MCF 10A (cell line): Measurements from ENCODE around the gene NLRP13. TPM values are rescaled to one million over a fixed set of nuclear protein-coding genes. Genes with fewer than 3 reads are reported as not detected.

Experiments
- BruUV-seq: library from RNA; stranded (reverse); fragments of 400-500 nt; replicated peaks from 2 replicates; lab custom pipeline; 2021; lab: Mats Ljungman, UMichigan
- CTCF ChIA-PET: fragments of 300-600 bp; sonication (Branson Sonifier 250); formaldehyde crosslinking; extraction: SDS; loops from one replicate; lab custom pipeline; 2021; ENCODE audit warnings: antibody characterized with exemption, inconsistent platforms; lab: Yijun Ruan, JAX
- POLR2A ChIA-PET: fragments of 300-600, 350-650 bp; sonication (Branson Sonifier 250); formaldehyde crosslinking; extraction: SDS; loops from one replicate; lab custom pipeline; 2020; ENCODE audit warnings: antibody characterized with exemption, inconsistent platforms; lab: Yijun Ruan, JAX
- DNase-seq: peaks from one replicate; pipeline ENCODE4 v3.0.0-alpha.2; 2018; ENCODE audit not compliant: unreplicated experiment
- H3K27ac Mint-ChIP-seq: one replicate; pipeline ENCODE4 v1.8.0; 2022; ENCODE audit warnings: mild to moderate bottlenecking, low read depth, mixed read lengths; ENCODE audit not compliant: unreplicated experiment
- H3K27me3 Mint-ChIP-seq: one replicate; pipeline ENCODE4 v1.8.0; 2022; ENCODE audit warnings: mixed read lengths; ENCODE audit not compliant: insufficient read depth, unreplicated experiment
- H3K36me3 Mint-ChIP-seq: one replicate; pipeline ENCODE4 v1.8.0; 2022; ENCODE audit warnings: mild to moderate bottlenecking, moderate library complexity, mixed read lengths; ENCODE audit not compliant: insufficient read depth, unreplicated experiment
- H3K4me1 Mint-ChIP-seq: one replicate; pipeline ENCODE4 v1.8.0; 2022; ENCODE audit warnings: mixed read lengths; ENCODE audit not compliant: insufficient read depth, unreplicated experiment
- H3K4me3 Mint-ChIP-seq: one replicate; pipeline ENCODE4 v1.8.0; 2022; ENCODE audit warnings: mild to moderate bottlenecking, moderate library complexity, mixed read lengths; ENCODE audit not compliant: unreplicated experiment
- H3K9me3 Mint-ChIP-seq: one replicate; pipeline ENCODE4 v1.8.0; 2022; ENCODE audit warnings: mixed read lengths; ENCODE audit not compliant: unreplicated experiment
- intact Hi-C: fragments of 100-400 bp; cut with micrococcal nuclease; formaldehyde crosslinking; loops from 2 replicates; pipeline ENCODE4 v1.14.1; 2022
- total RNA-seq: library from RNA; stranded (reverse); gene quantifications from 2 replicates; pipeline ENCODE4 v1.2.3, GENCODE V29; 2022
- TF ChIP-seq, protein P1 (sequence below): fragments of 200-600 bp; IDR thresholded peaks from one replicate; pipeline ENCODE4 v1.8.0; 2022; ENCODE audit warnings: antibody characterized with exemption, mild to moderate bottlenecking; ENCODE audit not compliant: unreplicated experiment

The NLRP13 gene
- total RNA-seq, 1 experiment from 2014 or later, result not detected

DNA sequence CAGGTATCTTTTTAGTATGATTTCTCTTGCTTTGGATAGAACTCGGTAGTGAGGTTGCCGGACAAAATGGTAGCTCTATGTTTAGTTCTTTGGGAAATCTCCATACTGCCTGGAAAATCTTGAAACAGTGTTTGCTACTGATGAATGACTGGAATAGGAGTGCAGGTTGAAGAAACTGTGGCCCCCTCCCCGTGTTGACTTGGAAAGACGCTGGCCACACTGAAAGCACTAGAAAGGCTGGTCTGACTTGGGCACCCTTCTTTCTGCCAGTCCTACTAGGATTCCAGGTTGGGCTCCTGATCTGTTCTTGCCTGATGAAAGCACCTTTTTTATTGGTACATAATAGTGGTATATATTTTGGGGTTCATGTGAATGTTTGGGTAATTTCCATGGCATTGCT, 49.5 kb downstream of the NLRP13 start:
- intact Hi-C loops, result no loop called here
- ChIA-PET CTCF (no interaction called here), POLR2A (no interaction called here)

DNA sequence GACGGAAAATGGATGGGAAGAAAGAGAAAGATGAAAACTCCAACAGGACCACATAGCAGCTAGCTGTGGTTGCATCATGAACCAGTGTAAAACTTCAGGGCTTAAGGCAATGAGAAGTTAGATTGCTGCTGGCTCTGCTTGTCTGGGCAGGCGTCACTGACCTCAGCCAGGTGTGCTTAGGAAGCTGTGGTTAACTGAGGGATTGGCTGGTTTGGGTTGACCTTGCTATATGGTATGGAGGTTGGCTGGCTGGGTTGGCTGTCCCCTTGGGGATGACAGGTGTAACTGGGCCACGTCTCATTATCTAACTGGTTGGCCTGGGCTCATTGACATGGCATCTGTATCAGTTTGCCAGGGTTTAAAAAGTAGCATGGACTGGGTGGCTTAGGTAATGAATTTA, 54.9 kb downstream of the NLRP13 start:
- CTCF ChIA-PET, result no interaction called here
- Mint-ChIP-seq H3K9me3 (peaks cover 17% of the 10 kb centered on the region), H3K4me1 (no peaks in the 10 kb centered on the region), H3K36me3 (no peaks in the 10 kb centered on the region), H3K27ac (no peak overlapping the region), H3K27me3 (no peaks in the 10 kb centered on the region), H3K4me3 (no peak overlapping the region)
- POLR2A ChIA-PET, result no interaction called here
- DNase-seq, result no peak
- intact Hi-C loops, result no loop called here
- no TSS peak for BruUV-seq
- TF ChIP-seq, protein P1, sequence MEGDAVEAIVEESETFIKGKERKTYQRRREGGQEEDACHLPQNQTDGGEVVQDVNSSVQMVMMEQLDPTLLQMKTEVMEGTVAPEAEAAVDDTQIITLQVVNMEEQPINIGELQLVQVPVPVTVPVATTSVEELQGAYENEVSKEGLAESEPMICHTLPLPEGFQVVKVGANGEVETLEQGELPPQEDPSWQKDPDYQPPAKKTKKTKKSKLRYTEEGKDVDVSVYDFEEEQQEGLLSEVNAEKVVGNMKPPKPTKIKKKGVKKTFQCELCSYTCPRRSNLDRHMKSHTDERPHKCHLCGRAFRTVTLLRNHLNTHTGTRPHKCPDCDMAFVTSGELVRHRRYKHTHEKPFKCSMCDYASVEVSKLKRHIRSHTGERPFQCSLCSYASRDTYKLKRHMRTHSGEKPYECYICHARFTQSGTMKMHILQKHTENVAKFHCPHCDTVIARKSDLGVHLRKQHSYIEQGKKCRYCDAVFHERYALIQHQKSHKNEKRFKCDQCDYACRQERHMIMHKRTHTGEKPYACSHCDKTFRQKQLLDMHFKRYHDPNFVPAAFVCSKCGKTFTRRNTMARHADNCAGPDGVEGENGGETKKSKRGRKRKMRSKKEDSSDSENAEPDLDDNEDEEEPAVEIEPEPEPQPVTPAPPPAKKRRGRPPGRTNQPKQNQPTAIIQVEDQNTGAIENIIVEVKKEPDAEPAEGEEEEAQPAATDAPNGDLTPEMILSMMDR, result no peak

More for the DNA sequence above, 49.5 kb downstream of the NLRP13 start:
- no peaks in the 10 kb centered on the region for H3K4me1 Mint-ChIP-seq
- no peak overlapping the region for H3K4me3 Mint-ChIP-seq
- BruUV-seq, result no TSS peak
- H3K27me3 Mint-ChIP-seq, result no peaks in the 10 kb centered on the region
- H3K27ac Mint-ChIP-seq, result no peak overlapping the region
- TF ChIP-seq, protein P1, result no peak
- peaks cover 12% of the 10 kb centered on the region for H3K9me3 Mint-ChIP-seq
- no peak for DNase-seq
- peaks cover 6% of the 10 kb centered on the region for H3K36me3 Mint-ChIP-seq

DNA sequence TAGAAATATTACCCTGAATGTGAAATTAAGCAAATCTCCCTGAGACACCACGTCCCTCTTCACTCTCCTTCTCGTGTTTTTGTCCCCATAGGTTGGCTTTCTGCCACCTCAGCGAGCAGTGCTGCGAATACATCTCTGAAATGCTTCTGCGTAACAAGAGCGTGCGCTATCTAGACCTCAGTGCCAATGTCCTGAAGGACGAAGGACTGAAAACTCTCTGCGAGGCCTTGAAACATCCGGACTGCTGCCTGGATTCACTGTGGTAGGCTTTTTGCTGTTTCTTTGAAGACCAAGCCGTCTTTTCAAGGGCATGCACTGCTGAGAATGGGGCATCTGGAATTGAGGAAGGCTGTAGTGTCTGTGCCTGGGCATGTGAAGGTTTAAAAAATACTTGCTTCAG, 61.4 kb downstream of the NLRP13 start:
- no peak overlapping the region for H3K4me3 Mint-ChIP-seq
- no peaks in the 10 kb centered on the region for H3K36me3 Mint-ChIP-seq
- POLR2A ChIA-PET, result no interaction called here
- TF ChIP-seq, protein P1, result no peak
- no peak overlapping the region for H3K27ac Mint-ChIP-seq
- H3K9me3 Mint-ChIP-seq, result peaks cover 30% of the 10 kb centered on the region
- no peak for DNase-seq
- no peaks in the 10 kb centered on the region for H3K27me3 Mint-ChIP-seq
- BruUV-seq, result no TSS peak
- no peaks in the 10 kb centered on the region for H3K4me1 Mint-ChIP-seq
- CTCF ChIA-PET, result no interaction called here
- intact Hi-C loops, result no loop called here

DNA sequence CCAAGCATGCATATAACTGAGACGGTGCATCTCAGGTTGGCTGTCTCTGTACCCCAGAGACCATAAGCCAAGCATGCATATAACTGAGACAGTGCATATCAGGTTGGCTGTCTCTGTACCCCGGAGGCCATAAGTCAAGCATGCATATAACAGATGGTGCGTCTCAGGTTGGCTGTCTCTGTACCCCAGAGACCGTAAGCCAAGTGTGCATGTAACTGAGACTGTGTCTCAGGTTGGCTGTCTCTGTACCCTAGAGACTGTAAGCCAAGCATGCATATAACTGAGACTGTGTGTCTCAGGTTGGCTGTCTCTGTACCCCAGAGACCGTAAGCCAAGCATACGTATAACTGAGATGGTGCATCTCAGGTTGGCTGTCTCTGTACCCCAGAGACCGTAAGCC, 65.0 kb downstream of the NLRP13 start:
- Mint-ChIP-seq H3K27me3 (no peaks in the 10 kb centered on the region), H3K9me3 (peaks cover 27% of the 10 kb centered on the region), H3K36me3 (no peaks in the 10 kb centered on the region), H3K27ac (no peak overlapping the region), H3K4me1 (no peaks in the 10 kb centered on the region), H3K4me3 (no peak overlapping the region)
- no peak for DNase-seq
- CTCF ChIA-PET, result no interaction called here
- no TSS peak for BruUV-seq
- intact Hi-C loops, result no loop called here
- TF ChIP-seq, protein P1, result no peak
- POLR2A ChIA-PET, result no interaction called here
